GM23338 (cell line): ENCODE results near the gene DGKD. TPM values are rescaled to one million over a fixed set of nuclear protein-coding genes. Genes with fewer than 3 reads are reported as not detected.

Experiments used
- ATAC-seq: fragments of 200-7000 bp; cut with Tn5 transposase; 3 replicates; pipeline ENCODE4 v1.9.1; 2020
- DNase-seq: peaks from one replicate; pipeline ENCODE4 v3.0.0-alpha.2; 2015; ENCODE audit warnings: low spot score
- H2AFZ ChIP-seq: fragments of 200-600 bp; sonication (generic); 2 replicates; pipeline ENCODE4 v1.8.0; 2016; ENCODE audit warnings: antibody characterized with exemption, mild to moderate bottlenecking, moderate library complexity
- H3F3A ChIP-seq: fragments of 200-600 bp; sonication (generic); replicated peaks from 2 replicates; pipeline ENCODE4 v1.8.0; 2017; ENCODE audit warnings: antibody characterized with exemption, mixed run types, low read depth
- H3K27ac ChIP-seq: fragments of 200-600 bp; sonication (generic); 2 replicates; pipeline ENCODE4 v1.6.1; 2016; ENCODE audit warnings: low read depth
- H3K27me3 ChIP-seq: fragments of 200-600 bp; sonication (generic); 2 replicates; pipeline ENCODE4 v1.8.0; 2016; ENCODE audit warnings: mild to moderate bottlenecking, mixed run types, moderate library complexity; ENCODE audit not compliant: insufficient read depth
- H3K36me3 ChIP-seq: fragments of 200-600 bp; sonication (generic); 2 replicates; pipeline ENCODE4 v1.8.0; 2016; ENCODE audit warnings: mild to moderate bottlenecking; ENCODE audit not compliant: insufficient read depth
- H3K4me1 ChIP-seq: fragments of 200-600 bp; sonication (generic); 2 replicates; pipeline ENCODE4 v1.8.0; 2016; ENCODE audit warnings: mild to moderate bottlenecking, moderate library complexity; ENCODE audit not compliant: insufficient read depth
- H3K4me2 ChIP-seq: fragments of 200-600 bp; sonication (generic); 2 replicates; pipeline ENCODE4 v1.7.1; 2017; ENCODE audit warnings: mixed run types
- H3K4me3 ChIP-seq: fragments of 200-600 bp; sonication (generic); 2 replicates; pipeline ENCODE4 v1.6.1; 2016; ENCODE audit warnings: mixed run types
- H3K79me2 ChIP-seq: fragments of 200-600 bp; sonication (generic); replicated peaks from 2 replicates; pipeline ENCODE4 v1.8.0; 2017; ENCODE audit warnings: mild to moderate bottlenecking; ENCODE audit not compliant: insufficient read depth
- H3K9me2 ChIP-seq: fragments of 200-600 bp; sonication (generic); 2 replicates; pipeline ENCODE4 v1.8.0; 2017; ENCODE audit not compliant: insufficient read depth
- H4K20me1 ChIP-seq: fragments of 200-600 bp; sonication (generic); replicated peaks from 2 replicates; pipeline ENCODE4 v1.8.0; 2017; ENCODE audit warnings: mild to moderate bottlenecking; ENCODE audit not compliant: insufficient read depth
- H3K27ac Mint-ChIP-seq: 2 replicates; pipeline ENCODE4 v1.8.0; 2020; ENCODE audit warnings: inconsistent platforms, mild to moderate bottlenecking, moderate library complexity, mixed read lengths
- H3K27me3 Mint-ChIP-seq: 3 replicates; pipeline ENCODE4 v1.8.0; 2022; ENCODE audit warnings: low read depth, mild to moderate bottlenecking, moderate library complexity, mixed read lengths, inconsistent platforms; ENCODE audit not compliant: insufficient read depth, poor library complexity
- H3K36me3 Mint-ChIP-seq: 3 replicates; pipeline ENCODE4 v1.8.0; 2021; ENCODE audit warnings: low read depth, mild to moderate bottlenecking, inconsistent platforms, moderate library complexity, mixed read lengths
- H3K4me1 Mint-ChIP-seq: 3 replicates; pipeline ENCODE4 v1.8.0; 2020; ENCODE audit warnings: mild to moderate bottlenecking, inconsistent platforms, mixed read lengths
- H3K4me3 Mint-ChIP-seq: 3 replicates; pipeline ENCODE4 v1.8.0; 2021; ENCODE audit warnings: moderate library complexity, mild to moderate bottlenecking, inconsistent platforms, mixed read lengths
- H3K9me3 Mint-ChIP-seq: 3 replicates; pipeline ENCODE4 v1.8.0; 2020; ENCODE audit warnings: moderate library complexity, mild to moderate bottlenecking, inconsistent platforms, mixed read lengths
- CREB1 ChIP-seq: fragments of 250-450 bp; sonication (Bioruptor Pico); IDR thresholded peaks from 2 replicates; pipeline ENCODE4 v1.5.0; 2020; ENCODE audit warnings: low read depth, mild to moderate bottlenecking, moderate library complexity
- ETS1 ChIP-seq: IDR thresholded peaks from 2 replicates; pipeline ENCODE4 v1.6.1; 2016; ENCODE audit warnings: antibody characterized with exemption
- EZH2 ChIP-seq: fragments of 200-600 bp; sonication (generic); IDR thresholded peaks from one replicate; pipeline ENCODE4 v1.8.0; 2017; ENCODE audit warnings: antibody characterized with exemption, mild to moderate bottlenecking, low read depth; ENCODE audit not compliant: unreplicated experiment
- JUNB ChIP-seq: IDR thresholded peaks from one replicate; pipeline ENCODE4 v1.6.1; 2016; ENCODE audit warnings: antibody characterized with exemption; ENCODE audit not compliant: unreplicated experiment
- NANOG ChIP-seq: IDR thresholded peaks from 2 replicates; pipeline ENCODE4 v1.6.1; 2016; ENCODE audit warnings: antibody characterized with exemption, borderline replicate concordance
- POLR2AphosphoS5 ChIP-seq: IDR thresholded peaks from 2 replicates; pipeline ENCODE4 v1.6.1; 2016; ENCODE audit warnings: antibody characterized with exemption, low read depth
- STAT1 ChIP-seq: IDR thresholded peaks from one replicate; pipeline ENCODE4 v1.6.1; 2016; ENCODE audit warnings: antibody characterized with exemption; ENCODE audit not compliant: unreplicated experiment
- ZNF462 ChIP-seq: fragments of 250-450 bp; sonication (Bioruptor Pico); IDR thresholded peaks from 2 replicates; pipeline ENCODE4 v1.5.0; 2020; ENCODE audit warnings: mild to moderate bottlenecking, moderate library complexity
- polyA plus RNA-seq: library from polyadenylated mRNA; unstranded; fragments of >200 nt; fragmentation: Nextera tagmentation; extraction: Ambion mirVana; gene quantifications from 2 replicates; pipeline ENCODE4 v1.2.1, GENCODE V29; 2016
- total RNA-seq: library from RNA; depleted of rRNA; stranded (reverse); fragments of >200 nt; shearing (Covaris generic); gene quantifications from 2 replicates; pipeline ENCODE4 v1.2.3, GENCODE V29; 2014

The DGKD gene
- total and polyA plus RNA-seq, 2 experiments from 2014 or later: 11.1 to 23.4 TPM

- TF ChIP-seq ETS1 (no peak), STAT1 (no peak), ZNF462 (CRISPR knock-in tag) (peak; percentile 60)
Measured at GRCh38 chr2:233329489-233330135, 24.7 kb upstream of the DGKD start (continued).

GRCh38 chr2:233331536-233331935 lies 22.8 kb upstream of the DGKD start:
- no peak overlapping the region for H3K27ac Mint-ChIP-seq
- peaks cover 10% of the 10 kb centered on the region; the same call in 1 of the 2 replicates for H3K4me1 ChIP-seq
- H3K27me3 Mint-ChIP-seq: peaks cover 17% of the 10 kb centered on the region
- H4K20me1 ChIP-seq: no peaks in the 10 kb centered on the region
- no peaks in the 10 kb centered on the region for H3K9me2 ChIP-seq
- peaks cover 14% of the 10 kb centered on the region for H3K4me1 Mint-ChIP-seq
- no peaks in the 10 kb centered on the region for H3F3A ChIP-seq
- DNase-seq: no peak
- H3K36me3 ChIP-seq: no peaks in the 10 kb centered on the region
- H3K4me3 ChIP-seq: no peak overlapping the region
- H3K79me2 ChIP-seq: no peaks in the 10 kb centered on the region
- no peak for ATAC-seq
- H3K27me3 ChIP-seq: no peaks in the 10 kb centered on the region
- no peaks in the 10 kb centered on the region for H3K36me3 Mint-ChIP-seq
- no peak overlapping the region for H3K4me2 ChIP-seq
- no peak overlapping the region for H2AFZ ChIP-seq
- H3K27ac ChIP-seq: no peak overlapping the region
- H3K4me3 Mint-ChIP-seq: no peak overlapping the region
- H3K9me3 Mint-ChIP-seq: no peaks in the 10 kb centered on the region
- TF ChIP-seq JUNB: no peak
- no peak for TF ChIP-seq POLR2AphosphoS5
- no peak for TF ChIP-seq NANOG
- no peak for TF ChIP-seq EZH2
- no peak for TF ChIP-seq ZNF462 (CRISPR knock-in tag)
- TF ChIP-seq CREB1 (CRISPR knock-in tag): no peak
